ENCODE results near the gene RAC2.
"Not testable (repeated sequence)": the region's sequence is repeated elsewhere in the genome, so short reads cannot be mapped to it uniquely, and the experiment has no call there.

Gene RAC2

DNA sequence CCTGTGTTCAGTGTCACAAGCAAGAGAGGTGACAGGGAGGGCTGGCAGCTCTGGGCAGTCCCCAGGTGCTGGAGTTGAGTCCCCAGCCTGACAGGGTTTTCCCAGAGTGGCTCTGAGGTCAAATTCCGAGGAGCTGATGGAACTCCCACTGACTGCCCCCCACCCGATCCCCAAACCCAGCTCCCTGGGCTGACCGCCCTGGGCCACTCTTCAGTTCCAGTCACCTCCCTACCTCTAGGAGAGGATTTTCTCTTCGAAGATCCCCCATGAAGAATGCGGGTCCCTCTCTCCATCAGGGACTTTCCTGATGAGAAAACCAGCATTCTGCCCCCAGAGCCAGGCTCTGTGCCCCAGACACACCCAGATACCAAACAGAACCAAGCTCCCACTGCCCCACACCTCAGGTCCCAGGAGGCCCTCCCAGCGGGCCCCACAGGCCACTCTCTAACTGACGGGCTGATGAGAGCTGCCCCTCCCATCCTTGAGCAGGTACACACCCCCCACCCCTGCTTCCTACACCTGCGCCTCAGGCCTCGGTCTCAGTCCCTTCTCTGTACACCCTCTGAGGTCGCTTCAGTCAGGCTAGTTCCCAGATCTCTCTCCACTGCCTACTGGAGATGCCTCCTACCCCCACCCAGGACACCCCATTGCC is 12.1 kb upstream of the RAC2 start:
- H3K4me3 ChIP-seq (ENCODE audit: low read depth, low read length), result no peak overlapping the region
- no peak for DNase-seq (ENCODE audit: low read depth)
- TF ChIP-seq, protein P1, sequence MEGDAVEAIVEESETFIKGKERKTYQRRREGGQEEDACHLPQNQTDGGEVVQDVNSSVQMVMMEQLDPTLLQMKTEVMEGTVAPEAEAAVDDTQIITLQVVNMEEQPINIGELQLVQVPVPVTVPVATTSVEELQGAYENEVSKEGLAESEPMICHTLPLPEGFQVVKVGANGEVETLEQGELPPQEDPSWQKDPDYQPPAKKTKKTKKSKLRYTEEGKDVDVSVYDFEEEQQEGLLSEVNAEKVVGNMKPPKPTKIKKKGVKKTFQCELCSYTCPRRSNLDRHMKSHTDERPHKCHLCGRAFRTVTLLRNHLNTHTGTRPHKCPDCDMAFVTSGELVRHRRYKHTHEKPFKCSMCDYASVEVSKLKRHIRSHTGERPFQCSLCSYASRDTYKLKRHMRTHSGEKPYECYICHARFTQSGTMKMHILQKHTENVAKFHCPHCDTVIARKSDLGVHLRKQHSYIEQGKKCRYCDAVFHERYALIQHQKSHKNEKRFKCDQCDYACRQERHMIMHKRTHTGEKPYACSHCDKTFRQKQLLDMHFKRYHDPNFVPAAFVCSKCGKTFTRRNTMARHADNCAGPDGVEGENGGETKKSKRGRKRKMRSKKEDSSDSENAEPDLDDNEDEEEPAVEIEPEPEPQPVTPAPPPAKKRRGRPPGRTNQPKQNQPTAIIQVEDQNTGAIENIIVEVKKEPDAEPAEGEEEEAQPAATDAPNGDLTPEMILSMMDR (IDR thresholded peaks at IDR 0.05; ENCODE audit: control insufficient read depth, extremely low read depth, insufficient read depth), result no peak

DNA sequence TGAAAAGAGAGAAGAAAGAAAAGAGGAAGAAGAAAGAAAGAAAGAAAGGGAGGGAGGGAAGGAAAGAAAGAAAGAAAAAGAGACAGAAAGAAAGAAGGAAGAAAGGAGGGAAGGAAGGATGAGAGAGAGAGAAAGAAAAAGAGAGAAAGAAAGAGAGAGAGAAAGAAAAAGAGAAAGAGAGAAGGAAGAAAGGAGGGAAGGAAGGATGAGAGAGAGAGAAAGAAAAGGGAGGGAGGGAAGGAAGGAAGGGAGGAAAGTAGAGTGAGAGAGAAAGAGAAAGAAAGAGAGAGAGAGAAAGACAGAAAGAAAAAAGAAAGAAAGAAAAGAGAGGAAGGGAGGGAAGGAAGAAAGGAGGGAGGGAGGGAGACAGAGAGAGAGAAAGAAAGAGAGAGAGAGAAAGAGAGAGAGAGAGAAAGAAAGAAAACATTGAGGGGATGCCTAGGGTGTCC is 11.5 kb upstream of the RAC2 start:
- H3K4me3 ChIP-seq (ENCODE audit: low read depth, low read length), result no peak overlapping the region

GRCh38 chr22:37254867-37255233 is 10.8 kb upstream of the RAC2 start:
- no peak overlapping the region for H3K4me3 ChIP-seq (ENCODE audit: low read depth, low read length)
- TF ChIP-seq, protein P1 (IDR thresholded peaks at IDR 0.05; ENCODE audit: control insufficient read depth, extremely low read depth, insufficient read depth), result no peak
- no peak for DNase-seq (ENCODE audit: low read depth)

More for the DNA sequence above, 11.5 kb upstream of the RAC2 start:
- no peak for DNase-seq (ENCODE audit: low read depth)
- TF ChIP-seq, protein P1 (IDR thresholded peaks at IDR 0.05; ENCODE audit: control insufficient read depth, extremely low read depth, insufficient read depth), result no peak

DNA sequence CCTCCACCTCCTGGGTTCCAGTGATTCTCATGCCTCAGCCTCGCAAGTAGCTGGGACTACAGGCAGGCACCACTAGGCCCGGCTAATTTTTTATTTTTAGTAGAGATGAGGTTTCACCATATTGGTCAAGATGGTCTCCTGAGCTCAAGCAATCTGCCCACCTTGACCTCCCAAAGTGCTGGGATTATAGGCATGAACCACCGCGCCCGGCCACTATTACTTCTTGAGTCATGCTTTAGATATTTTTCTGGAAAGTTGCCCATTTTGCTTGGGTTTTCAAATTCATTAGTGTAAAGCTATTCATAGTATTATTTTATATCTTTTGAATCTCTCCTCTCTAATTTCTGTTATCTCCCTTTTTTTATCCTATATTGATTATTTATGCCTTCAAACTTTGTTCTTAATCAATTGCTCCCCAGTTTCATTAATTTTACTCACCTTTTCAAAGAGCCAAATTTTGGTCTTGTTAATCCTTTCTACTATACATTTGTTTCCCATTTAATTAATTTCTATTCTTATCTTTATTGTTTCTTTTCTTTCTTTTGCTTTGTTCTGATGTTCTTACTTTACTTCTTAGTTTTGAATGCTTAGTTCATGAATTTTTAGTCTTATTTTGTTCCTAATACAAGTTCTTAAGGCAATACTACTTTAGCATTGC is 10.3 kb upstream of the RAC2 start:
- no peak for DNase-seq (ENCODE audit: low read depth)
- TF ChIP-seq, protein P1 (IDR thresholded peaks at IDR 0.05; ENCODE audit: control insufficient read depth, extremely low read depth, insufficient read depth), result no peak

GRCh38 chr22:37253126-37253660 is 9.1 kb upstream of the RAC2 start:
- DNase-seq (ENCODE audit: low read depth), result no peak

More for the DNA sequence above, 10.3 kb upstream of the RAC2 start:
- no peak overlapping the region for H3K4me3 ChIP-seq (ENCODE audit: low read depth, low read length)

DNA sequence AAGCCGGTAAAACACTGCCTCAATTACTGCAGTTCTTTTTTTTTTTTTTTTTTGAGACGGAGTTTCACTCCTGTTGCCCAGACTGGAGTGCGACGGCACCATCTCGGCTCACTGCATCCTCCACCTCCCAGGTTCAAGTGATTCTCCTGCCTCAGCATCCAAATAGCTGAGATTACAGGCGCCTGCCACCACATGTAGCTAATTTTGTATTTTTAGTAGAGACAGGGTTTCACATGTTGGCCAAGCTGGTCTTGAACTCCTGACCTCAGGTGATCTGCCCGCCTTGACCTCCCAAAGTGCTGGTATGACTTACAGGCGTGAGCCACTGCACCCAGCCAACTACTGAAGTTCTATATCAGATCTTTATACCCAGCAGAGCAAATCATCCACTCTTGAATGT is 7.8 kb upstream of the RAC2 start:
- DNase-seq (ENCODE audit: low read depth); H3K4me3 ChIP-seq (ENCODE audit: low read depth, low read length): not testable (repeated sequence)

More at GRCh38 chr22:37253126-37253660, 9.1 kb upstream of the RAC2 start:
- TF ChIP-seq, protein P1 (IDR thresholded peaks at IDR 0.05; ENCODE audit: control insufficient read depth, extremely low read depth, insufficient read depth), result no peak
- no peak overlapping the region for H3K4me3 ChIP-seq (ENCODE audit: low read depth, low read length)

DNA sequence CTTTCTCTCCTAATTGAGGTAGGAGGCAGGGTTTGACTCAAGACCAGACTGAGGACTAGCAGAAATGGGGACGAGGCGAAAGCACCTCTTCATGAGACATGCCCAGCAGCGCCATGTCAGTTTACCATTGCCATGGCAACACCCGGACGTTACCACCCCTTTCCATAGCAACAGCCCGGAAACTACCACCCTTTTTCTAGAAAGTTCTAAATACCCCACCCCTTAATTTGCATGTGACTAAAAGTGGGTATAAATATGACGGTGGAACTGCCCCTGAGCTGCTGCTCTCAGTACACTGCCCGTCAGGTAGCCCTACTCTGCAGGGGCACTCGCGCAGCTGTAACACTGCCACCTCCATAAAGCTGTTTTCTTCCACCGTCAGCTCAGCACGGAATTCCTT is 5.9 kb upstream of the RAC2 start:
- H3K4me3 ChIP-seq (ENCODE audit: low read depth, low read length), result no peak overlapping the region
- TF ChIP-seq, protein P1 (IDR thresholded peaks at IDR 0.05; ENCODE audit: control insufficient read depth, extremely low read depth, insufficient read depth), result no peak
- no peak for DNase-seq (ENCODE audit: low read depth)

Measured in LNCaP clone FGC (cell line).